ENCODE data around the gene DOK4. TPM values are rescaled to one million over a fixed set of nuclear protein-coding genes. Genes with fewer than 3 reads are reported as not detected.

DOK4 gene
- total RNA-seq, 4 donors from 2014 or later: 2.2 to 3.6 (median 2.9) TPM

DNA sequence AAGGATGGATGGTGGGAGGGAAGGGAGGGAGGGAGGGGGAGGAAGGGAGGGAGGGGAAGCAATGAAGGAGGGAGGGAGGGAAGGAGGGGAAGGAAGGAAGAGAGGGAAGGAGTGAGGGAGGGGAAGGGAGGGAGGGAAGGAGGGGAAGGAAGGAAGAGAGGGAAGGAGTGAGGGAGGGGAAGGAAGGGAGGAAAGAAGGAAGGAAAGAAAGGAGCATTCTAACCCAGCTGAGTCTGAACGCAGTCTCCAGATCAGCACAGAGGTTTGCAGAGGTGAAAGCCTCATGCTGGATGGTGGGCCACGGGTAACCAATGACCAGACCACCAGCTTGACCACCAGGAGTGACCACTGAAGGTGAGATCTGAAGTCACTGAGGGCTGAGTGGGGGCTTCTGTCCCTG lies 63.1 kb downstream of the DOK4 start:
- in situ Hi-C loops (cut with MboI; ENCODE audit: low sequenced_read_pairs in 4 of 4): loop anchor here in 2 of 4 donors (5.0 to 25.0 kb wide), 3 partner anchors 92 to 336 kb away; partner anchors contain the start of gene CPNE2 (in 1 of the 2)
- peaks cover 6 to 9% of the 10 kb centered on the region in 2 donors for H3K4me1 ChIP-seq
- no peak for ATAC-seq
- intact Hi-C loops (cut with DNase I; ENCODE audit: low total_unique reads): no loop called here
- no peak for TF ChIP-seq POLR2A (IDR thresholded peaks at IDR 0.05)
- TF ChIP-seq, protein P1, sequence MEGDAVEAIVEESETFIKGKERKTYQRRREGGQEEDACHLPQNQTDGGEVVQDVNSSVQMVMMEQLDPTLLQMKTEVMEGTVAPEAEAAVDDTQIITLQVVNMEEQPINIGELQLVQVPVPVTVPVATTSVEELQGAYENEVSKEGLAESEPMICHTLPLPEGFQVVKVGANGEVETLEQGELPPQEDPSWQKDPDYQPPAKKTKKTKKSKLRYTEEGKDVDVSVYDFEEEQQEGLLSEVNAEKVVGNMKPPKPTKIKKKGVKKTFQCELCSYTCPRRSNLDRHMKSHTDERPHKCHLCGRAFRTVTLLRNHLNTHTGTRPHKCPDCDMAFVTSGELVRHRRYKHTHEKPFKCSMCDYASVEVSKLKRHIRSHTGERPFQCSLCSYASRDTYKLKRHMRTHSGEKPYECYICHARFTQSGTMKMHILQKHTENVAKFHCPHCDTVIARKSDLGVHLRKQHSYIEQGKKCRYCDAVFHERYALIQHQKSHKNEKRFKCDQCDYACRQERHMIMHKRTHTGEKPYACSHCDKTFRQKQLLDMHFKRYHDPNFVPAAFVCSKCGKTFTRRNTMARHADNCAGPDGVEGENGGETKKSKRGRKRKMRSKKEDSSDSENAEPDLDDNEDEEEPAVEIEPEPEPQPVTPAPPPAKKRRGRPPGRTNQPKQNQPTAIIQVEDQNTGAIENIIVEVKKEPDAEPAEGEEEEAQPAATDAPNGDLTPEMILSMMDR (IDR thresholded peaks at IDR 0.05 in 4 of 5, conservative IDR thresholded peaks at IDR 0.05 in 1 of 5): no peak
- peaks cover 0 to 5% of the 10 kb centered on the region in 2 donors for H3K36me3 ChIP-seq
- H3K27me3 ChIP-seq: no peaks in the 10 kb centered on the region
- no peaks in the 10 kb centered on the region for H3K9me3 ChIP-seq
- H3K27ac ChIP-seq: no peak overlapping the region
- no peak overlapping the region for H3K4me3 ChIP-seq
- no peak for DNase-seq

GRCh38 chr16:57422026-57422944 lies 64.0 kb downstream of the DOK4 start:
- peaks cover 6 to 10% of the 10 kb centered on the region in 2 donors for H3K4me1 ChIP-seq
- TF ChIP-seq, protein P1 (IDR thresholded peaks at IDR 0.05 in 4 of 5, conservative IDR thresholded peaks at IDR 0.05 in 1 of 5): peak in 2 of 5 experiments; percentile 41 to 47
- TF ChIP-seq POLR2A (IDR thresholded peaks at IDR 0.05): no peak
- no peak overlapping the region for H3K27ac ChIP-seq
- in situ Hi-C loops (cut with MboI; ENCODE audit: low sequenced_read_pairs in 4 of 4): loop anchor here in 2 of 4 donors (5.0 to 25.0 kb wide), 3 partner anchors 93 to 335 kb away; partner anchors contain the start of gene CPNE2 (in 1 of the 2)
- H3K36me3 ChIP-seq: no peaks in the 10 kb centered on the region
- intact Hi-C loops (cut with DNase I; ENCODE audit: low total_unique reads): no loop called here
- H3K4me3 ChIP-seq: no peak overlapping the region
- no peaks in the 10 kb centered on the region for H3K27me3 ChIP-seq
- peak; percentile 17 to 42 for ATAC-seq
- DNase-seq: no peak
- H3K9me3 ChIP-seq: no peaks in the 10 kb centered on the region

Other genes starting within 250 kb of the DOK4 start
- 10 to 100 TPM; 25.5 to 52.6 (median 44.5) TPM for gene ARL2BP, start 241.2 kb downstream of the DOK4 start, total RNA-seq
- gene PLLP, start 201.8 kb downstream of the DOK4 start, total RNA-seq: 1 to 10 TPM; 1.2 to 6.2 (median 4.7) TPM
- gene CCL22, start 127.7 kb downstream of the DOK4 start, total RNA-seq: not detected
- 10 to 100 TPM in 1 of 4 donors, 1 to 10 TPM in 3; 2.2 to 15.7 (median 6.7) TPM for gene CX3CL1, start 114.0 kb downstream of the DOK4 start, total RNA-seq
- not detected for gene CCL17, start 81.7 kb downstream of the DOK4 start, total RNA-seq
- gene CIAPIN1, start 39.1 kb downstream of the DOK4 start, total RNA-seq: 10 to 100 TPM; 31.0 to 38.8 (median 37.9) TPM
- 100 to 1,000 TPM; 107 to 171 (median 135) TPM for gene COQ9, start 39.0 kb downstream of the DOK4 start, total RNA-seq
- gene POLR2C, start 23.8 kb downstream of the DOK4 start, total RNA-seq: 100 to 1,000 TPM in 3 of 4 donors, 10 to 100 TPM in 1; 97.2 to 162 (median 134) TPM
- gene CCDC102A, start 50.1 kb upstream of the DOK4 start, total RNA-seq: 1 to 10 TPM; 1.2 to 9.3 (median 3.4) TPM
- gene ADGRG5, start 56.1 kb upstream of the DOK4 start, total RNA-seq: not detected
- 10 to 100 TPM in 3 of 4 donors, 1 to 10 TPM in 1; 9.8 to 14.6 (median 13.3) TPM for gene ADGRG1, start 142.1 kb upstream of the DOK4 start, total RNA-seq
- gene ADGRG3, start 181.8 kb upstream of the DOK4 start, total RNA-seq: under 1 TPM in 1 of 4 donors, not detected in 3; 0.71 TPM
- not detected for gene DRC7, start 208.3 kb upstream of the DOK4 start, total RNA-seq
- gene KATNB1, start 249.3 kb upstream of the DOK4 start, total RNA-seq: 10 to 100 TPM; 10.7 to 18.0 (median 14.2) TPM